Astrocyte of the cerebellum (primary cell): ENCODE results near the gene MCOLN2.

ENCODE experiments used
- DNase-seq: peaks from one replicate; pipeline ENCODE4 v3.0.0-alpha.2; 2011; ENCODE audit warnings: low read depth
- H3K4me3 ChIP-seq: 2 replicates; pipeline ENCODE4 v1.5.1; 2011; ENCODE audit warnings: mild to moderate bottlenecking, low read depth, low read length, moderate library complexity
- CTCF ChIP-seq: IDR thresholded peaks from 2 replicates; pipeline ENCODE4 v1.5.1; 2012; ENCODE audit warnings: low read length, low read depth, moderate library complexity, mild to moderate bottlenecking; ENCODE audit errors: missing control alignments
- in situ Hi-C: cut with HindIII; loops from 2 replicates; pipeline ENCODE4 v1.10.0; 2017; ENCODE audit warnings: low sequenced_read_pairs

The MCOLN2 gene

GRCh38 chr1:84890566-84890965, 106.3 kb downstream of the MCOLN2 start:
- in situ Hi-C loops = no loop called here
- no peak for TF ChIP-seq CTCF
- no peak overlapping the region for H3K4me3 ChIP-seq
- DNase-seq = no peak

- H3K4me3 ChIP-seq = no peak overlapping the region
- TF ChIP-seq CTCF = no peak
- in situ Hi-C loops = no loop called here
- DNase-seq = no peak
These were observed 107.5 kb downstream of the MCOLN2 start for GRCh38 chr1:84889437-84889836.

- TF ChIP-seq CTCF = no peak
- no peak for DNase-seq
- in situ Hi-C loops = no loop called here
- H3K4me3 ChIP-seq = no peak overlapping the region
These were observed 108.2 kb downstream of the MCOLN2 start for GRCh38 chr1:84888753-84889152.

- H3K4me3 ChIP-seq = no peak overlapping the region
- in situ Hi-C loops = no loop called here
- DNase-seq = no peak
- TF ChIP-seq CTCF = no peak
These were observed 109.5 kb downstream of the MCOLN2 start for GRCh38 chr1:84887261-84887934.

- no peak for DNase-seq
- in situ Hi-C loops = no loop called here
- TF ChIP-seq CTCF = no peak
- no peak overlapping the region for H3K4me3 ChIP-seq
These were observed 111.4 kb downstream of the MCOLN2 start for GRCh38 chr1:84885469-84885868.

GRCh38 chr1:84884671-84885389, 112.1 kb downstream of the MCOLN2 start:
- in situ Hi-C loops = no loop called here
- H3K4me3 ChIP-seq = no peak overlapping the region
- no peak for DNase-seq
- TF ChIP-seq CTCF = peak; percentile 15
